Measurements from ENCODE around the gene CCDC85A. TPM values are rescaled to one million over a fixed set of nuclear protein-coding genes. Genes with fewer than 3 reads are reported as not detected.

The CCDC85A gene
- total and polyA plus RNA-seq, 2 experiments from 2014 or later = 2.5 to 3.3 TPM

DNA sequence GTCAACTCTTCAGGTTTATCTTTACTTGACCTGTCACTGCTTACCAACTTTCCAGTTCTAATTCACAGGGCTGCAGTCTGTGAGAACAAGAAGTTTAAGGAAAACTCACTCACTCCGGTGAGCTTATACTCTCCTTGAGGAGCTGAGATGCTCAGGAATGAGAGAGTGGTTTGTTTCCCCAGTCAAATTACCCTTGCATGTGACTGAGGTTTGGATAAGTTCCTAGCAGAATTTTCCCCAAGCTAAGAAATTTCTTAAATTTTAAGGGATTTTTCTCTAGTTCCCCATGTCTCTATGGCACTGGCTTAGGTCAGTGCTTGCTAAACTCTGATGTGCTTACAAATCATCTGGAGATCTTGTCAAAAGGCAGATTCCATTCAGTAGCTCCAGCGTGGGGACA lies 12.8 kb upstream of the CCDC85A start:
- no peak for DNase-seq (ENCODE audit: low spot score)
- H3K4me3 ChIP-seq = no peak overlapping the region
- WGBS (ENCODE audit: low lambda C conversion rate, missing lambda C conversion rate) = 48% methylated on average over 2 of the region's 2 CpGs
- no peak overlapping the region for H3K27ac ChIP-seq
- H3K9me2 ChIP-seq (replicated peaks; ENCODE audit: insufficient read depth) = no peaks in the 10 kb centered on the region
- H3K4me1 ChIP-seq (ENCODE audit: insufficient read depth) = no peaks in the 10 kb centered on the region
- H3K36me3 ChIP-seq (replicated peaks; ENCODE audit: insufficient read depth, low read depth) = no peaks in the 10 kb centered on the region
- no peak overlapping the region for H3K4me2 ChIP-seq
- no peaks in the 10 kb centered on the region for H3K27me3 ChIP-seq
- H2AFZ ChIP-seq = no peak overlapping the region
- H4K20me1 ChIP-seq (ENCODE audit: insufficient read depth, poor library complexity, severe bottlenecking) = no peaks in the 10 kb centered on the region
- TF ChIP-seq EZH2 (IDR thresholded peaks at IDR 0.05; ENCODE audit: borderline replicate concordance) (no peak), EZH2phosphoT487 (IDR thresholded peaks at IDR 0.05; ENCODE audit: low read depth, severe bottlenecking, unreplicated experiment) (no peak), CTCF (IDR thresholded peaks at IDR 0.05; ENCODE audit: poor library complexity) (no peak)
- H3K79me2 ChIP-seq = no peaks in the 10 kb centered on the region
- no peaks in the 10 kb centered on the region for H3K9me3 ChIP-seq (ENCODE audit: low read depth)

- Histone ChIP-seq H2AFZ (no peak overlapping the region), H3K27ac (no peak overlapping the region), H3K4me2 (no peak overlapping the region), H3K79me2 (no peaks in the 10 kb centered on the region), H3K9me3 (ENCODE audit: low read depth) (no peaks in the 10 kb centered on the region), H3K4me3 (no peak overlapping the region), H3K4me1 (ENCODE audit: insufficient read depth) (no peaks in the 10 kb centered on the region), H3K9me2 (replicated peaks; ENCODE audit: insufficient read depth) (no peaks in the 10 kb centered on the region), H3K36me3 (replicated peaks; ENCODE audit: insufficient read depth, low read depth) (no peaks in the 10 kb centered on the region), H3K27me3 (peaks cover 7% of the 10 kb centered on the region), H4K20me1 (ENCODE audit: insufficient read depth, poor library complexity, severe bottlenecking) (no peaks in the 10 kb centered on the region)
- no peak for TF ChIP-seq EZH2phosphoT487 (IDR thresholded peaks at IDR 0.05; ENCODE audit: low read depth, severe bottlenecking, unreplicated experiment)
- TF ChIP-seq CTCF (IDR thresholded peaks at IDR 0.05; ENCODE audit: poor library complexity) = no peak
- no peak for TF ChIP-seq EZH2 (IDR thresholded peaks at IDR 0.05; ENCODE audit: borderline replicate concordance)
- DNase-seq (ENCODE audit: low spot score) = no peak
- 45% methylated on average over 2 of the region's 2 CpGs for WGBS (ENCODE audit: low lambda C conversion rate, missing lambda C conversion rate)
Observed at GRCh38 chr2:56175779-56176178, 8.0 kb upstream of the CCDC85A start.

DNA sequence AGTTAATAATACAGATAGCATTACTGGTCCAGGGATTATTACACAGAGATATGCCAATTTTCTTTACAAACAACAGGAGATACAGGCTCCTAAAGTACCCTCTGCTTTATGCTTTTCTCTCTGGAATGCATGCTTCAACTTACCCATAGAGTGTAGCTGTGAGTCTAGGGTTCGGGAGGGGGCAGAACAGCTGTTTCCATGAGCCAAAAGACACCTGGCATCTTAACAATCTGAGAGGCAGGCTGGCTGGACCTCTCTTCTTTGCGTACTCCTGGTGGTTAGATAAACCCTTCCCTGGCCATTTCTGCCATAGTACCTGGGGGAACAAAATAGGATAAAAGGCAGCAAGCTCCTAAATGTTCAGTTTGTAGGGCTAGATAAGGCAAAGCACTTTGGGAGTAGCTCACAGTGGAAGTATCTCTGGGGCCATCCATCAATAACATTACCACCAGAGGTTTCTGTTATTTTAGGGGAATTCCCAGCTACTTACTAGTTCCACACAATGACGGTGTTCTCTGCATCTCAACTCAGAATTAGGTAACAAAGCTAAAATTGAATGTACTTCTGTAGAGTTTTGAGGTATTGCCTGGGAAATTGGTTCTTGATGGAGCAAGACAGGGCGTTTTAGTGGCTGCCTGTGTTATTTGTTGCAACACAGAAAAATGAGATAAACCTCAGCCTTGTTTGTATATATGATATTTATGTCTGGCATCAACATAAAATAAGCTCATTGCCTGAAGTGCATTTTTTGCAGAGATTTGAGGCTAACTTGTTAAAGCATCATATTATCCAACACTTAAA lies 6.2 kb upstream of the CCDC85A start:
- peaks cover 11% of the 10 kb centered on the region for H3K27me3 ChIP-seq
- 59% methylated on average over 4 of the region's 4 CpGs for WGBS (ENCODE audit: low lambda C conversion rate, missing lambda C conversion rate)

More for the DNA sequence above, 6.2 kb upstream of the CCDC85A start:
- no peak for DNase-seq (ENCODE audit: low spot score)
- Histone ChIP-seq H3K27ac (no peak overlapping the region), H3K9me3 (ENCODE audit: low read depth) (no peaks in the 10 kb centered on the region), H2AFZ (no peak overlapping the region), H3K4me1 (ENCODE audit: insufficient read depth) (no peaks in the 10 kb centered on the region), H4K20me1 (ENCODE audit: insufficient read depth, poor library complexity, severe bottlenecking) (no peaks in the 10 kb centered on the region), H3K9me2 (replicated peaks; ENCODE audit: insufficient read depth) (no peaks in the 10 kb centered on the region), H3K79me2 (no peaks in the 10 kb centered on the region), H3K4me2 (no peak overlapping the region), H3K36me3 (replicated peaks; ENCODE audit: insufficient read depth, low read depth) (no peaks in the 10 kb centered on the region), H3K4me3 (no peak overlapping the region)
- TF ChIP-seq CTCF (IDR thresholded peaks at IDR 0.05; ENCODE audit: poor library complexity) = no peak
- no peak for TF ChIP-seq EZH2phosphoT487 (IDR thresholded peaks at IDR 0.05; ENCODE audit: low read depth, severe bottlenecking, unreplicated experiment)
- TF ChIP-seq EZH2 (IDR thresholded peaks at IDR 0.05; ENCODE audit: borderline replicate concordance) = no peak
